22Rv1 (cell line): ENCODE data around the gene SLC13A2.

ENCODE experiments used
- H3K27ac ChIP-seq: fragments of 450-650 bp; 2 replicates; pipeline ENCODE4 v1.5.1; 2017
- CTCF ChIP-seq: fragments of 450-650 bp; IDR thresholded peaks from 2 replicates; pipeline ENCODE4 v1.5.1; 2017; ENCODE audit warnings: mild to moderate bottlenecking
- ZFX ChIP-seq: fragments of 450-650 bp; IDR thresholded peaks from 2 replicates; pipeline ENCODE4 v1.6.1; 2017; ENCODE audit warnings: antibody characterized with exemption, borderline replicate concordance

Gene SLC13A2

GRCh38 chr17:28480799-28481571 is 7.5 kb downstream of the SLC13A2 start:
- TF ChIP-seq CTCF (no peak), ZFX (no peak)
- H3K27ac ChIP-seq: no peak overlapping the region

GRCh38 chr17:28482551-28483199 is 9.2 kb downstream of the SLC13A2 start:
- TF ChIP-seq CTCF (no peak), ZFX (no peak)
- H3K27ac ChIP-seq: no peak overlapping the region

- no peak for TF ChIP-seq CTCF
- TF ChIP-seq ZFX: no peak
- no peak overlapping the region for H3K27ac ChIP-seq
Observed at GRCh38 chr17:28484296-28484695, 10.9 kb downstream of the SLC13A2 start.

GRCh38 chr17:28485049-28485448 is 11.6 kb downstream of the SLC13A2 start:
- no peak overlapping the region for H3K27ac ChIP-seq
- TF ChIP-seq ZFX (no peak), CTCF (no peak)

GRCh38 chr17:28487881-28488532 is 14.6 kb downstream of the SLC13A2 start:
- H3K27ac ChIP-seq: no peak overlapping the region
- no peak for TF ChIP-seq ZFX
- TF ChIP-seq CTCF: no peak

GRCh38 chr17:28488533-28489276 is 15.3 kb downstream of the SLC13A2 start:
- no peak for TF ChIP-seq ZFX
- no peak for TF ChIP-seq CTCF
- no peak overlapping the region for H3K27ac ChIP-seq
